AG04449 (cell line): ENCODE data around the gene ADAMTS7.
"Not testable (repeated sequence)": the region's sequence is repeated elsewhere in the genome, so short reads cannot be mapped to it uniquely, and the experiment has no call there.

ENCODE experiments used
- CTCF ChIA-PET: fragments of 350-600 bp; formaldehyde crosslinking; extraction: SDS; loops from one replicate; lab custom pipeline; 2021; ENCODE audit warnings: antibody characterized with exemption; lab: Yijun Ruan, JAX
- POLR2A ChIA-PET: fragments of 400-600, 350-600 bp; formaldehyde crosslinking; extraction: SDS; loops from one replicate; lab custom pipeline; 2020; ENCODE audit warnings: antibody characterized with exemption, inconsistent platforms; lab: Yijun Ruan, JAX
- DNase-seq: peaks from one replicate; pipeline ENCODE4 v3.0.0-alpha.2; 2010; ENCODE audit warnings: low read depth, low spot score
- H3K4me3 ChIP-seq: 2 replicates; pipeline ENCODE4 v1.5.1; 2011; ENCODE audit warnings: low read depth, mild to moderate bottlenecking, control low read depth, low read length
- CTCF ChIP-seq: IDR thresholded peaks from one replicate; pipeline ENCODE4 v1.5.1; 2011; ENCODE audit warnings: mild to moderate bottlenecking, moderate library complexity, low read length, control low read depth, inconsistent platforms; ENCODE audit not compliant: insufficient read depth; ENCODE audit errors: missing control alignments

The ADAMTS7 gene

GRCh38 chr15:78768096-78768495 is 43.2 kb downstream of the ADAMTS7 start:
- CTCF ChIA-PET = interaction anchor here (0.5 to 1.3 kb wide), 2 partner anchors 17 to 98 kb away, joined by 3 read pairs; no protein-coding TSS in a partner anchor

GRCh38 chr15:78767331-78767951 is 43.8 kb downstream of the ADAMTS7 start:
- no peak for TF ChIP-seq CTCF
- no peak overlapping the region for H3K4me3 ChIP-seq
- POLR2A ChIA-PET = no interaction called here
- no peak for DNase-seq
- CTCF ChIA-PET = no interaction called here

More at GRCh38 chr15:78768096-78768495, 43.2 kb downstream of the ADAMTS7 start:
- no peak for TF ChIP-seq CTCF
- no peak overlapping the region for H3K4me3 ChIP-seq
- no peak for DNase-seq
- POLR2A ChIA-PET = no interaction called here

- H3K4me3 ChIP-seq, POLR2A ChIA-PET, DNase-seq, CTCF ChIA-PET: not testable (repeated sequence)
These were observed 44.6 kb downstream of the ADAMTS7 start for GRCh38 chr15:78766641-78767071.

- no peak overlapping the region for H3K4me3 ChIP-seq
- ChIA-PET CTCF (no interaction called here), POLR2A (no interaction called here)
- no peak for DNase-seq
- no peak for TF ChIP-seq CTCF
These were observed 45.2 kb downstream of the ADAMTS7 start for GRCh38 chr15:78766041-78766440.

- DNase-seq, H3K4me3 ChIP-seq, POLR2A ChIA-PET, CTCF ChIA-PET: not testable (repeated sequence)
These were observed 46.0 kb downstream of the ADAMTS7 start for GRCh38 chr15:78765154-78765860.

GRCh38 chr15:78764340-78765153 is 46.7 kb downstream of the ADAMTS7 start:
- H3K4me3 ChIP-seq, CTCF ChIA-PET, DNase-seq, POLR2A ChIA-PET: not testable (repeated sequence)

GRCh38 chr15:78763796-78764241 is 47.4 kb downstream of the ADAMTS7 start:
- ChIA-PET CTCF (no interaction called here), POLR2A (no interaction called here)
- no peak for TF ChIP-seq CTCF
- DNase-seq = no peak
- no peak overlapping the region for H3K4me3 ChIP-seq
